A549 (cell line): ENCODE results near the gene SPIN1.

Experiments used
- ATOH8 ChIP-seq: fragments of 250-450 bp; sonication (Bioruptor Pico); IDR thresholded peaks from 2 replicates; pipeline ENCODE4 v1.5.0; 2020; ENCODE audit warnings: low read depth, mild to moderate bottlenecking, moderate library complexity
- CEBPB ChIP-seq, 2 experiments: fragments of >200 bp in 1 of 2; sonication (Bioruptor Twin) in 1 of 2; formaldehyde crosslinking in 1 of 2; IDR thresholded peaks; 2 replicates each; pipeline ENCODE4 v1.6.1; 2012 to 2016
- CTCF ChIP-seq: fragments of >200 bp; sonication (Bioruptor Twin); formaldehyde crosslinking; IDR thresholded peaks from 3 replicates; pipeline ENCODE4 v1.5.1; 2016
- EP300 ChIP-seq, 2 experiments: fragments of >200 bp; sonication (Bioruptor Twin); formaldehyde crosslinking; IDR thresholded peaks; 2 replicates in 1 of 2; 3 replicates in 1 of 2; pipeline ENCODE4 v1.6.1; 2016 to 2017
- ESRRA ChIP-seq: fragments of 150-350 bp; IDR thresholded peaks from 2 replicates; pipeline ENCODE4 v1.6.1; 2014; ENCODE audit warnings: mild to moderate bottlenecking, low read length, borderline replicate concordance
- GATA3 ChIP-seq: IDR thresholded peaks from 2 replicates; pipeline ENCODE4 v1.6.1; 2012; ENCODE audit warnings: borderline replicate concordance
- JUN ChIP-seq, 2 experiments: fragments of >200 bp; sonication (Bioruptor Twin); formaldehyde crosslinking; IDR thresholded peaks; 2 replicates in 1 of 2; 3 replicates in 1 of 2; pipeline ENCODE4 v1.6.1; 2016 to 2017
- KDM1A ChIP-seq: fragments of 200-600 bp; sonication (generic); IDR thresholded peaks from 2 replicates; pipeline ENCODE4 v1.6.1; 2016; ENCODE audit warnings: low read depth, mild to moderate bottlenecking
- NFE2L2 ChIP-seq: fragments of 150-350 bp; conservative IDR thresholded peaks from 2 replicates; pipeline ENCODE4 v1.6.1; 2014; ENCODE audit warnings: low read length
- POLR2A ChIP-seq: IDR thresholded peaks from 2 replicates; pipeline ENCODE4 v1.6.1; 2012; ENCODE audit warnings: mild to moderate bottlenecking, low read length
- ZC3H11A ChIP-seq: fragments of 450-650 bp; IDR thresholded peaks from 2 replicates; pipeline ENCODE4 v1.6.1; 2014; ENCODE audit warnings: antibody characterized with exemption, mild to moderate bottlenecking
- ZNF302 ChIP-seq: fragments of 250-450 bp; sonication (Bioruptor Pico); IDR thresholded peaks from 2 replicates; pipeline ENCODE4 v1.9.0; 2021; ENCODE audit warnings: inconsistent platforms, mild to moderate bottlenecking, moderate library complexity
- TF ChIP-seq, protein P1 (sequence below): IDR thresholded peaks from 2 replicates; pipeline ENCODE4 v1.6.1; 2012
- TF ChIP-seq, protein P2 (sequence below): fragments of 450-650 bp; IDR thresholded peaks from 2 replicates; pipeline ENCODE4 v1.6.1; 2014; ENCODE audit warnings: antibody characterized with exemption

DNA sequence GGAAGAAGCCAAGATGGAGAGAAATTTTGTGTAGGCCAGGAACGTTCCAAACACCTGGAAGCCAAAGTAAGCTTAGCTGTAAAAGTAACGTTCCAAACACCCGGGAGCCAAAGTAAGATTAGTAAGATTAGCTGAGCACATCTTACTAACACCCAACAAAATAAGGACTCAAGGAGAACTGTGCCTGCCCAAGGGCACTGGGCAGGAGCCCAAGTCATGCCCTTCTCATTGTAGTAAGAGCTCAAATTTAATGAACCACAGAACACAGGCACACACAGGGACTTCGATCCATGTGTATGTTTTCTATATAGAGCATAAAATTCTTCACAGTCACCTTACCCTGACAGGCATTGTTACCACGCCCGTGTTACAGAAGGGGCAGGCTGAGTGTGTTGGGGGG, 110.6 kb downstream of the SPIN1 start:
- TF ChIP-seq CTCF (no peak), GATA3 (no peak), EP300 (IDR thresholded peaks at IDR 0.05) (no peak), ZC3H11A (no peak), ZNF302 (CRISPR knock-in tag) (no peak), JUN (IDR thresholded peaks at IDR 0.05) (no peak), ATOH8 (CRISPR knock-in tag) (no peak), ESRRA (no peak), CEBPB (IDR thresholded peaks at IDR 0.05) (no peak), NFE2L2 (no peak), POLR2A (no peak), KDM1A (no peak)
- TF ChIP-seq, protein P1, sequence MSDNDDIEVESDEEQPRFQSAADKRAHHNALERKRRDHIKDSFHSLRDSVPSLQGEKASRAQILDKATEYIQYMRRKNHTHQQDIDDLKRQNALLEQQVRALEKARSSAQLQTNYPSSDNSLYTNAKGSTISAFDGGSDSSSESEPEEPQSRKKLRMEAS: no peak
- TF ChIP-seq, protein P2, sequence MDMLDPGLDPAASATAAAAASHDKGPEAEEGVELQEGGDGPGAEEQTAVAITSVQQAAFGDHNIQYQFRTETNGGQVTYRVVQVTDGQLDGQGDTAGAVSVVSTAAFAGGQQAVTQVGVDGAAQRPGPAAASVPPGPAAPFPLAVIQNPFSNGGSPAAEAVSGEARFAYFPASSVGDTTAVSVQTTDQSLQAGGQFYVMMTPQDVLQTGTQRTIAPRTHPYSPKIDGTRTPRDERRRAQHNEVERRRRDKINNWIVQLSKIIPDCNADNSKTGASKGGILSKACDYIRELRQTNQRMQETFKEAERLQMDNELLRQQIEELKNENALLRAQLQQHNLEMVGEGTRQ: no peak
